H9 (cell line): Measurements from ENCODE around the gene DHRS1. TPM values are rescaled to one million over a fixed set of nuclear protein-coding genes. Genes with fewer than 3 reads are reported as not detected.

Experiments
- DNase-seq: peaks from one replicate; pipeline ENCODE4 v3.0.0-alpha.2; 2017
- H2AFZ ChIP-seq: one replicate; pipeline ENCODE4 v1.6.1; 2013; ENCODE audit warnings: mild to moderate bottlenecking, low read length, control low read depth, moderate library complexity
- H2AK5ac ChIP-seq: 2 replicates; pipeline ENCODE4 v1.6.1; 2013; ENCODE audit warnings: low read length, control low read depth, mixed read lengths; ENCODE audit not compliant: insufficient read length
- H2BK120ac ChIP-seq: one replicate; pipeline ENCODE4 v1.6.1; 2013; ENCODE audit warnings: low read depth, mild to moderate bottlenecking, low read length, control low read depth, inconsistent platforms; ENCODE audit not compliant: poor library complexity, severe bottlenecking
- H2BK12ac ChIP-seq: 2 replicates; pipeline ENCODE4 v1.6.1; 2013; ENCODE audit warnings: low read length, control low read depth, mixed read lengths, low read depth; ENCODE audit not compliant: insufficient read length
- H2BK15ac ChIP-seq: 2 replicates; pipeline ENCODE4 v1.6.1; 2013; ENCODE audit warnings: low read depth, low read length, control low read depth
- H2BK20ac ChIP-seq: one replicate; pipeline ENCODE4 v1.6.1; 2013; ENCODE audit warnings: low read depth, mild to moderate bottlenecking, low read length, control low read depth, inconsistent platforms; ENCODE audit not compliant: poor library complexity, severe bottlenecking
- H2BK5ac ChIP-seq: 2 replicates; pipeline ENCODE4 v1.6.1; 2013; ENCODE audit warnings: low read length, control low read depth, mixed read lengths; ENCODE audit not compliant: insufficient read length
- H3K14ac ChIP-seq: 2 replicates; pipeline ENCODE4 v1.6.1; 2013; ENCODE audit warnings: low read length, control low read depth; ENCODE audit not compliant: insufficient read depth
- H3K18ac ChIP-seq: 2 replicates; pipeline ENCODE4 v1.6.1; 2013; ENCODE audit warnings: low read depth, mild to moderate bottlenecking, mixed read lengths, low read length, control low read depth; ENCODE audit not compliant: insufficient read length
- H3K23ac ChIP-seq: 2 replicates; pipeline ENCODE4 v1.6.1; 2013; ENCODE audit warnings: low read length, control low read depth, mixed read lengths, low read depth; ENCODE audit not compliant: insufficient read length
- H3K23me2 ChIP-seq: 2 replicates; pipeline ENCODE4 v1.6.1; 2013; ENCODE audit warnings: low read depth, mild to moderate bottlenecking, mixed read lengths, low read length, control low read depth; ENCODE audit not compliant: insufficient read length, poor library complexity, severe bottlenecking
- H3K27ac ChIP-seq: 2 replicates; pipeline ENCODE4 v1.5.1; 2013; ENCODE audit warnings: low read length, control low read depth, mixed read lengths, low read depth; ENCODE audit not compliant: insufficient read length
- H3K27me3 ChIP-seq: 2 replicates; pipeline ENCODE4 v1.6.1; 2013; ENCODE audit warnings: low read length, control low read depth, inconsistent platforms; ENCODE audit not compliant: insufficient read depth
- H3K4ac ChIP-seq: 2 replicates; pipeline ENCODE4 v1.6.1; 2013; ENCODE audit warnings: low read depth, mild to moderate bottlenecking, control low read depth, inconsistent platforms, low read length, moderate library complexity
- H3K4me1 ChIP-seq: 2 replicates; pipeline ENCODE4 v1.6.1; 2013; ENCODE audit warnings: low read length, control low read depth, inconsistent platforms; ENCODE audit not compliant: insufficient read depth
- H3K4me2 ChIP-seq: 2 replicates; pipeline ENCODE4 v1.6.1; 2013; ENCODE audit warnings: low read length, control low read depth, mixed read lengths; ENCODE audit not compliant: insufficient read length, insufficient read depth
- H3K56ac ChIP-seq: 2 replicates; pipeline ENCODE4 v1.6.1; 2013; ENCODE audit warnings: low read depth, mild to moderate bottlenecking, mixed read lengths, low read length, control low read depth; ENCODE audit not compliant: insufficient read length
- H3K79me1 ChIP-seq: 2 replicates; pipeline ENCODE4 v1.6.1; 2013; ENCODE audit warnings: low read depth, mild to moderate bottlenecking, moderate library complexity, low read length, control low read depth, inconsistent platforms; ENCODE audit not compliant: insufficient read depth, poor library complexity, severe bottlenecking
- H3K79me2 ChIP-seq: 2 replicates; pipeline ENCODE4 v1.6.1; 2013; ENCODE audit warnings: low read length, control low read depth, inconsistent platforms; ENCODE audit not compliant: insufficient read depth
- H3K9ac ChIP-seq: 2 replicates; pipeline ENCODE4 v1.6.1; 2013; ENCODE audit warnings: low read length, control low read depth, mixed read lengths; ENCODE audit not compliant: insufficient read length; ENCODE audit errors: extremely low read depth
- H3K9me3 ChIP-seq: one replicate; pipeline ENCODE4 v1.6.1; 2013; ENCODE audit warnings: low read depth, low read length, inconsistent platforms; ENCODE audit not compliant: control insufficient read depth
- H3T11ph ChIP-seq: one replicate; pipeline ENCODE4 v1.6.1; 2013; ENCODE audit warnings: mild to moderate bottlenecking, low read length, control low read depth, inconsistent platforms
- H4K20me1 ChIP-seq: one replicate; pipeline ENCODE4 v1.6.1; 2013; ENCODE audit not compliant: control insufficient read depth, insufficient read length, insufficient read depth
- H4K5ac ChIP-seq: 2 replicates; pipeline ENCODE4 v1.6.1; 2013; ENCODE audit warnings: low read depth, mild to moderate bottlenecking, mixed read lengths, low read length, control low read depth; ENCODE audit not compliant: insufficient read length
- H4K8ac ChIP-seq: replicated peaks from 2 replicates; pipeline ENCODE4 v1.6.1; 2013; ENCODE audit warnings: low read length, control low read depth, mixed read lengths, low read depth; ENCODE audit not compliant: insufficient read length
- H4K91ac ChIP-seq: 2 replicates; pipeline ENCODE4 v1.6.1; 2013; ENCODE audit warnings: low read depth, mild to moderate bottlenecking, moderate library complexity, mixed read lengths, low read length, control low read depth; ENCODE audit not compliant: insufficient read length
- H3K27ac Mint-ChIP-seq, 3 experiments: 2 replicates in 2 of 3; 3 replicates in 1 of 3; pipeline ENCODE4 v1.8.0; 2020 to 2021; ENCODE audit warnings: mixed read lengths in 3 of 3, mild to moderate bottlenecking in 1 of 3, moderate library complexity in 1 of 3
- H3K27me3 Mint-ChIP-seq: 2 replicates; pipeline ENCODE4 v1.8.0; 2021; ENCODE audit warnings: low read depth, mild to moderate bottlenecking, moderate library complexity, mixed read lengths
- H3K36me3 Mint-ChIP-seq, 3 experiments: 2 replicates in 2 of 3; 3 replicates in 1 of 3; pipeline ENCODE4 v1.8.0; 2020 to 2021; ENCODE audit warnings: low read depth in 3 of 3, mixed read lengths in 3 of 3; ENCODE audit not compliant: insufficient read depth in 1 of 3
- H3K4me1 Mint-ChIP-seq, 2 experiments: 2 replicates each; pipeline ENCODE4 v1.8.0; 2020; ENCODE audit warnings: mixed read lengths in 2 of 2
- H3K4me3 Mint-ChIP-seq, 2 experiments: 2 replicates in 1 of 2; 3 replicates in 1 of 2; pipeline ENCODE4 v1.8.0; 2020 to 2021; ENCODE audit warnings: mild to moderate bottlenecking in 2 of 2, mixed read lengths in 2 of 2, moderate library complexity in 1 of 2
- H3K9me3 Mint-ChIP-seq, 2 experiments: 2 replicates in 1 of 2; 3 replicates in 1 of 2; pipeline ENCODE4 v1.8.0; 2020; ENCODE audit warnings: mild to moderate bottlenecking in 2 of 2, mixed read lengths in 2 of 2, moderate library complexity in 1 of 2
- WGBS: extraction: QIAGEN DNeasy Blood & Tissue Kit; methylation state at CpG from one replicate; pipeline ENCODE4 v1.1.7; 2013; ENCODE audit warnings: missing lambda C conversion rate, low lambda C conversion rate, mixed read lengths; ENCODE audit not compliant: insufficient read length; ENCODE audit errors: extremely low coverage; 5-methylcytosine and 5-hydroxymethylcytosine counted together
- total RNA-seq: library from RNA; stranded (reverse); gene quantifications from 2 replicates; pipeline ENCODE4 v1.2.1, GENCODE V29; 2021
- TF ChIP-seq, protein P1 (sequence below): fragments of 200-600 bp; sonication (generic); conservative IDR thresholded peaks from 3 replicates; pipeline ENCODE4 v1.8.0; 2021; ENCODE audit warnings: antibody characterized with exemption, mild to moderate bottlenecking

DHRS1 gene
- total RNA-seq, 1 experiment from 2014 or later, result 19.1 TPM

DNA sequence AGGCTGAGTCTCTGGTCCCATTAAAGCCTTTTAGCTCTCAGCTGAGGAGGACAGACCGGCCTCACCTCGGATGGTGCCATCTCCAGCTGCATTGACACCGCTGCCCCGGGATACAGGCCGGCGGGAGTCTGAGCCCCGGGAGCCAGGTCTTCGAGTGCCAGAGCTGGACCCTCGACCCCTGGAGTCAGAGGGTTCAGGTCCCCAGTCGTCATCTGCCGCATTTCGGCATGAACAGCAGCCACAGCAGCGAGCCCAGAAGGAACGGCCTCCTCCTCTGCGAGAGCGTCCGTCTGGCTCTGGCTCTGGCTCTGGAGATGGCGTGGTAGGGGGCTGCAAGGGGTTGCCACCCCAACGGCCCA is 37.6 kb downstream of the DHRS1 start:
- DNase-seq, result no peak
- Histone ChIP-seq H3K9me3 (no peaks in the 10 kb centered on the region), H4K5ac (no peak overlapping the region), H3K23ac (no peak overlapping the region), H3K9ac (no peak overlapping the region), H2AFZ (no peak overlapping the region), H2BK120ac (no peak overlapping the region), H3K27me3 (no peaks in the 10 kb centered on the region), H2BK20ac (no peak overlapping the region), H3K79me1 (no peaks in the 10 kb centered on the region), H3K4me1 (no peaks in the 10 kb centered on the region), H2BK5ac (no peak overlapping the region), H3K18ac (no peak overlapping the region), H4K20me1 (no peaks in the 10 kb centered on the region), H3K14ac (no peak overlapping the region; the same call in 1 of the 2 replicates), H3K23me2 (no peaks in the 10 kb centered on the region), H2BK12ac (no peak overlapping the region), H3K79me2 (no peaks in the 10 kb centered on the region), H3K4me2 (no peak overlapping the region), H3K27ac (no peak overlapping the region), H3T11ph (no peak overlapping the region), H4K91ac (no peak overlapping the region), H2AK5ac (no peak overlapping the region), H3K56ac (no peak overlapping the region), H4K8ac (no peak overlapping the region), H2BK15ac (no peak overlapping the region), H3K4ac (no peak overlapping the region)
- H3K27ac Mint-ChIP-seq, result no peak overlapping the region
- no peaks in the 10 kb centered on the region; the same call in 1 of the 2 replicates for H3K27me3 Mint-ChIP-seq
- no peaks in the 10 kb centered on the region; a peak in 2 of 4 replicates for H3K4me1 Mint-ChIP-seq
- H3K36me3 Mint-ChIP-seq, result peaks cover under 1 to 12% (median 9%) of the 10 kb centered on the region in 3 experiments; a peak in 5 of 7 replicates
- no peak overlapping the region for H3K4me3 Mint-ChIP-seq
- WGBS, result no CpG with 5 or more reads among the region's 19 CpGs
- H3K9me3 Mint-ChIP-seq, result no peaks in the 10 kb centered on the region
- TF ChIP-seq, protein P1, sequence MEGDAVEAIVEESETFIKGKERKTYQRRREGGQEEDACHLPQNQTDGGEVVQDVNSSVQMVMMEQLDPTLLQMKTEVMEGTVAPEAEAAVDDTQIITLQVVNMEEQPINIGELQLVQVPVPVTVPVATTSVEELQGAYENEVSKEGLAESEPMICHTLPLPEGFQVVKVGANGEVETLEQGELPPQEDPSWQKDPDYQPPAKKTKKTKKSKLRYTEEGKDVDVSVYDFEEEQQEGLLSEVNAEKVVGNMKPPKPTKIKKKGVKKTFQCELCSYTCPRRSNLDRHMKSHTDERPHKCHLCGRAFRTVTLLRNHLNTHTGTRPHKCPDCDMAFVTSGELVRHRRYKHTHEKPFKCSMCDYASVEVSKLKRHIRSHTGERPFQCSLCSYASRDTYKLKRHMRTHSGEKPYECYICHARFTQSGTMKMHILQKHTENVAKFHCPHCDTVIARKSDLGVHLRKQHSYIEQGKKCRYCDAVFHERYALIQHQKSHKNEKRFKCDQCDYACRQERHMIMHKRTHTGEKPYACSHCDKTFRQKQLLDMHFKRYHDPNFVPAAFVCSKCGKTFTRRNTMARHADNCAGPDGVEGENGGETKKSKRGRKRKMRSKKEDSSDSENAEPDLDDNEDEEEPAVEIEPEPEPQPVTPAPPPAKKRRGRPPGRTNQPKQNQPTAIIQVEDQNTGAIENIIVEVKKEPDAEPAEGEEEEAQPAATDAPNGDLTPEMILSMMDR, result no peak
